Mucosa of gallbladder (tissue), 1 donor: ENCODE measurements around the gene WDR93. TPM values are rescaled to one million over a fixed set of nuclear protein-coding genes. Genes with fewer than 3 reads are reported as not detected.

Experiments used
- DNase-seq: peaks from one replicate; pipeline ENCODE4 v3.0.0-alpha.2; 2020; ENCODE audit warnings: low spot score
- total RNA-seq: library from RNA; stranded (reverse); gene quantifications from one replicate; pipeline ENCODE4 v1.2.1, GENCODE V29; 2021
- donor health status: DM: no; HTN: no; CAD: no.

The WDR93 gene
- total RNA-seq, 1 donor from 2014 or later: 0.49 TPM

- DNase-seq: no peak
Observed at GRCh38 chr15:89749054-89749453, 58.4 kb downstream of the WDR93 start.

- no peak for DNase-seq
Observed at GRCh38 chr15:89749526-89749925, 58.9 kb downstream of the WDR93 start.

- no peak for DNase-seq
Observed at GRCh38 chr15:89749951-89750559, 59.4 kb downstream of the WDR93 start.

- peak; percentile 93 for DNase-seq
Observed at GRCh38 chr15:89750560-89751542, 60.2 kb downstream of the WDR93 start, which contains the start of gene MESP1. MESP1 (minus strand) TSS chr15:89751249; CDS start chr15:89751231, 18 bp downstream.

- no peak for DNase-seq
Observed at GRCh38 chr15:89751748-89752147, 61.1 kb downstream of the WDR93 start.

GRCh38 chr15:89753855-89754254 is 63.2 kb downstream of the WDR93 start:
- no peak for DNase-seq

- no peak for DNase-seq
Observed at GRCh38 chr15:89754361-89755154, 63.9 kb downstream of the WDR93 start.

- no peak for DNase-seq
Observed at GRCh38 chr15:89755701-89756100, 65.1 kb downstream of the WDR93 start.

GRCh38 chr15:89756897-89757296 is 66.3 kb downstream of the WDR93 start:
- no peak for DNase-seq

GRCh38 chr15:89758283-89758682 is 67.7 kb downstream of the WDR93 start:
- DNase-seq: no peak

GRCh38 chr15:89758981-89759380 is 68.4 kb downstream of the WDR93 start:
- DNase-seq: no peak

GRCh38 chr15:89759835-89760234 is 69.2 kb downstream of the WDR93 start:
- no peak for DNase-seq

GRCh38 chr15:89760303-89761008 is 69.8 kb downstream of the WDR93 start:
- peak; percentile 84 for DNase-seq

- peak; percentile 42 for DNase-seq
Observed at GRCh38 chr15:89761009-89761831, 70.6 kb downstream of the WDR93 start.

- DNase-seq: no peak
Observed at GRCh38 chr15:89761929-89762328, 71.3 kb downstream of the WDR93 start.

- DNase-seq: no peak
Observed at GRCh38 chr15:89765694-89766093, 75.1 kb downstream of the WDR93 start.

- DNase-seq: no peak
Observed at GRCh38 chr15:89766357-89767311, 76.0 kb downstream of the WDR93 start.

- DNase-seq: no peak
Observed at GRCh38 chr15:89767411-89767915, 76.9 kb downstream of the WDR93 start.

GRCh38 chr15:89768071-89768500 is 77.5 kb downstream of the WDR93 start:
- DNase-seq: peak; percentile 62
